Endodermal cell (in vitro differentiated cells): Measurements from ENCODE around the gene NEK10. TPM values are rescaled to one million over a fixed set of nuclear protein-coding genes. Genes with fewer than 3 reads are reported as not detected.
"Not testable (repeated sequence)": the region's sequence is repeated elsewhere in the genome, so short reads cannot be mapped to it uniquely, and the experiment has no call there.

ENCODE experiments used
- DNase-seq: peaks from one replicate; pipeline ENCODE4 v3.0.0-alpha.2; 2017
- H3K27ac ChIP-seq: 2 replicates; pipeline ENCODE4 v1.5.1; 2013; ENCODE audit warnings: mild to moderate bottlenecking, low read depth, low read length, moderate library complexity
- H3K27me3 ChIP-seq: 2 replicates; pipeline ENCODE4 v1.6.1; 2013; ENCODE audit warnings: mild to moderate bottlenecking, low read length, moderate library complexity; ENCODE audit not compliant: insufficient read depth, control insufficient read depth, poor library complexity, severe bottlenecking
- H3K36me3 ChIP-seq: 2 replicates; pipeline ENCODE4 v1.7.0; 2013; ENCODE audit warnings: mild to moderate bottlenecking, low read length, moderate library complexity; ENCODE audit not compliant: control insufficient read depth, insufficient read depth
- H3K4me1 ChIP-seq: one replicate; pipeline ENCODE4 v1.7.0; 2013; ENCODE audit warnings: low read length; ENCODE audit not compliant: control insufficient read depth, insufficient read depth
- H3K4me3 ChIP-seq: 2 replicates; pipeline ENCODE4 v1.5.1; 2013; ENCODE audit warnings: mild to moderate bottlenecking, low read length, moderate library complexity
- H3K9ac ChIP-seq: 2 replicates; pipeline ENCODE4 v1.6.1; 2013; ENCODE audit warnings: mild to moderate bottlenecking, low read length, moderate library complexity; ENCODE audit not compliant: poor library complexity, severe bottlenecking; ENCODE audit errors: extremely low read depth
- H3K9me3 ChIP-seq: 2 replicates; pipeline ENCODE4 v1.6.1; 2013; ENCODE audit warnings: mild to moderate bottlenecking, low read length, moderate library complexity; ENCODE audit not compliant: control insufficient read depth
- H3K27ac Mint-ChIP-seq: 2 replicates; pipeline ENCODE4 v1.8.0; 2020; ENCODE audit warnings: mixed read lengths
- H3K27me3 Mint-ChIP-seq: 2 replicates; pipeline ENCODE4 v1.8.0; 2021; ENCODE audit warnings: mild to moderate bottlenecking, mixed read lengths; ENCODE audit not compliant: insufficient read depth
- H3K36me3 Mint-ChIP-seq: 2 replicates; pipeline ENCODE4 v1.8.0; 2020; ENCODE audit warnings: low read depth, mixed read lengths
- H3K4me1 Mint-ChIP-seq: 2 replicates; pipeline ENCODE4 v1.8.0; 2020; ENCODE audit warnings: mixed read lengths
- H3K4me3 Mint-ChIP-seq: 2 replicates; pipeline ENCODE4 v1.8.0; 2020; ENCODE audit warnings: mild to moderate bottlenecking, moderate library complexity, mixed read lengths
- H3K9me3 Mint-ChIP-seq: 2 replicates; pipeline ENCODE4 v1.8.0; 2020; ENCODE audit warnings: mild to moderate bottlenecking, mixed read lengths
- WGBS, 2 experiments: methylation state at CpG; one replicate each; pipeline versions ENCODE4 v1.1.5 to v1.1.7; 2013; ENCODE audit warnings: missing lambda C conversion rate in 2 of 2, mixed read lengths in 1 of 2; ENCODE audit not compliant: insufficient coverage in 1 of 2, insufficient read length in 1 of 2; 5-methylcytosine and 5-hydroxymethylcytosine counted together
- total RNA-seq, 2 donors: library from RNA; stranded (reverse); fragmentation: NEBNext Ultra II Directional in 1 of 2; extraction: Animal tissue kit (Norgen Biotek cat#: 25700) in 1 of 2; gene quantifications; 2 replicates in 1 of 2; 3 replicates in 1 of 2; pipeline ENCODE4 v1.2.1, GENCODE V29; 2021
- TF ChIP-seq, protein P1 (sequence below): fragments of 200-600 bp; sonication (generic); conservative IDR thresholded peaks from 2 replicates; pipeline ENCODE4 v1.5.0; 2021; ENCODE audit warnings: antibody characterized with exemption, mild to moderate bottlenecking

NEK10 gene
- total RNA-seq, 2 donors from 2014 or later, result 1.3 to 2.4 TPM

- Mint-ChIP-seq H3K36me3 (no peaks in the 10 kb centered on the region), H3K27me3 (no peaks in the 10 kb centered on the region), H3K9me3 (peaks cover 11% of the 10 kb centered on the region), H3K27ac (no peak overlapping the region), H3K4me1 (no peaks in the 10 kb centered on the region), H3K4me3 (no peak overlapping the region)
- H3K27ac ChIP-seq, result no peak overlapping the region
- TF ChIP-seq, protein P1, sequence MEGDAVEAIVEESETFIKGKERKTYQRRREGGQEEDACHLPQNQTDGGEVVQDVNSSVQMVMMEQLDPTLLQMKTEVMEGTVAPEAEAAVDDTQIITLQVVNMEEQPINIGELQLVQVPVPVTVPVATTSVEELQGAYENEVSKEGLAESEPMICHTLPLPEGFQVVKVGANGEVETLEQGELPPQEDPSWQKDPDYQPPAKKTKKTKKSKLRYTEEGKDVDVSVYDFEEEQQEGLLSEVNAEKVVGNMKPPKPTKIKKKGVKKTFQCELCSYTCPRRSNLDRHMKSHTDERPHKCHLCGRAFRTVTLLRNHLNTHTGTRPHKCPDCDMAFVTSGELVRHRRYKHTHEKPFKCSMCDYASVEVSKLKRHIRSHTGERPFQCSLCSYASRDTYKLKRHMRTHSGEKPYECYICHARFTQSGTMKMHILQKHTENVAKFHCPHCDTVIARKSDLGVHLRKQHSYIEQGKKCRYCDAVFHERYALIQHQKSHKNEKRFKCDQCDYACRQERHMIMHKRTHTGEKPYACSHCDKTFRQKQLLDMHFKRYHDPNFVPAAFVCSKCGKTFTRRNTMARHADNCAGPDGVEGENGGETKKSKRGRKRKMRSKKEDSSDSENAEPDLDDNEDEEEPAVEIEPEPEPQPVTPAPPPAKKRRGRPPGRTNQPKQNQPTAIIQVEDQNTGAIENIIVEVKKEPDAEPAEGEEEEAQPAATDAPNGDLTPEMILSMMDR, result no peak
- H3K4me1 ChIP-seq, result no peaks in the 10 kb centered on the region
- DNase-seq, result no peak
- no peaks in the 10 kb centered on the region for H3K27me3 ChIP-seq
- H3K4me3 ChIP-seq, result no peak overlapping the region
- no peaks in the 10 kb centered on the region for H3K9me3 ChIP-seq
- H3K36me3 ChIP-seq, result no peaks in the 10 kb centered on the region
- no peak overlapping the region for H3K9ac ChIP-seq
Observed at GRCh38 chr3:27333843-27334242, 35.3 kb downstream of the NEK10 start.

DNA sequence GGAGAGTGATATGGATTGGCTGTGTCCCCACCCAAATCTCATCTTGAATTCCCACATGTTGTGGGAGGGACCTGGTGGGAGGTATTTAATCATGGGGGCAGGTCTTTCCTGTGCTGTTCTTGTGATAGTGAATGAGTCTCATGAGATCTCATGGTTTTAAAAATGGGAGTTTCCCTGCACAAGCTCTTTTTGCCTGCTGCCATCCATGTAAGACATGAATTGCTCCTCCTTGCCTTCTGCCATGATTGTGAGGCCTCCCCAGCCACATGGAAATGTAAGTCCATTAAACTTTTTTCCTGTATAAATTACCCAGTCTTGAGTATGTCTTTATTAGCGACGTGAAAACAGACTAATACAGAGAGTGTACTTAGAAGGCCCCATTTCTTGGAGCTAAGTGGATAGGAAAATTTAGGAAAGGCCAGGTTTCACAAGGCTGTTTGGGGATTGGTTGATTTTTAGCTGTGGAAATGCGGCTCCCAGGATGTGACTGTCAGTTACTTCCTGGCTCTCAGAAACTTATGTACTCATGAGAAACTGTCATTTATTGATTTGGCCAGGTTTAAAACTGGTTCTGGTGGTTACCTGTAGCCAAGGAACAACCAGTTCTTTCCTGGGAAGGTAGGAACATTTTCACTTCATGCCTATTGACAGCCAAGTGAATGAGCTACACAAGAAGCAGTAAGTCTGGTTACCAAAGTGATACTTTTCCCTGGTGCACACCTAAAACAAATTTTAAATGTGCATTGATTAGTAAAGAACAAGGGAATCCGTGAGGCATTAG, 40.0 kb downstream of the NEK10 start:
- DNase-seq, H3K27me3 ChIP-seq, H3K27ac Mint-ChIP-seq, H3K36me3 Mint-ChIP-seq, H3K27ac ChIP-seq, H3K9me3 ChIP-seq, H3K4me1 Mint-ChIP-seq, H3K4me1 ChIP-seq, H3K9ac ChIP-seq, H3K27me3 Mint-ChIP-seq, H3K36me3 ChIP-seq, H3K4me3 ChIP-seq, H3K4me3 Mint-ChIP-seq: not testable (repeated sequence)
- 94% methylated on average over 4 of the region's 4 CpGs; no CpG with 5 or more reads in 1 of the 2 experiments for WGBS, 2 experiments
- H3K9me3 Mint-ChIP-seq, result peaks cover 11% of the 10 kb centered on the region

- 93 to 98% methylated on average over 7 to 8 of the region's 8 CpGs for WGBS, 2 experiments
Observed at GRCh38 chr3:27326629-27327545, 42.3 kb downstream of the NEK10 start.

More at GRCh38 chr3:27326629-27327545, 42.3 kb downstream of the NEK10 start:
- H3K27me3 ChIP-seq, result no peaks in the 10 kb centered on the region
- H3K4me1 ChIP-seq, result no peaks in the 10 kb centered on the region
- no peak overlapping the region for H3K27ac ChIP-seq
- H3K36me3 Mint-ChIP-seq, result no peaks in the 10 kb centered on the region
- no peaks in the 10 kb centered on the region for H3K36me3 ChIP-seq
- H3K9ac ChIP-seq, result no peak overlapping the region
- no peaks in the 10 kb centered on the region for H3K27me3 Mint-ChIP-seq
- no peaks in the 10 kb centered on the region for H3K4me1 Mint-ChIP-seq
- no peak overlapping the region for H3K4me3 ChIP-seq
- peaks cover 11% of the 10 kb centered on the region for H3K9me3 Mint-ChIP-seq
- no peak overlapping the region for H3K27ac Mint-ChIP-seq
- TF ChIP-seq, protein P1, result no peak
- no peak overlapping the region for H3K4me3 Mint-ChIP-seq
- DNase-seq, result no peak
- H3K9me3 ChIP-seq, result no peaks in the 10 kb centered on the region
